Loucy (cell line): ENCODE results near the gene TRANK1.

ENCODE experiments used
- H2AFZ ChIP-seq: fragments of 200-600 bp; sonication (generic); 2 replicates; pipeline ENCODE4 v1.6.0; 2016; ENCODE audit warnings: antibody characterized with exemption, mild to moderate bottlenecking, low read length, moderate library complexity
- H3F3A ChIP-seq: fragments of 200-600 bp; 2 replicates; pipeline ENCODE4 v1.6.0; 2016; ENCODE audit warnings: antibody characterized with exemption, low read depth, mild to moderate bottlenecking
- H3K27me3 ChIP-seq: fragments of 200-600 bp; sonication (generic); 2 replicates; pipeline ENCODE4 v1.6.1; 2014; ENCODE audit warnings: low read length, mild to moderate bottlenecking; ENCODE audit not compliant: insufficient read depth, poor library complexity, severe bottlenecking
- H3K36me3 ChIP-seq: fragments of 200-600 bp; sonication (generic); 2 replicates; pipeline ENCODE4 v1.6.1; 2016; ENCODE audit warnings: low read length; ENCODE audit not compliant: insufficient read depth
- H3K4me1 ChIP-seq: fragments of 200-600 bp; sonication (generic); 2 replicates; pipeline ENCODE4 v1.5.1; 2014; ENCODE audit warnings: low read length, mild to moderate bottlenecking; ENCODE audit not compliant: insufficient read depth, poor library complexity, severe bottlenecking
- H3K4me2 ChIP-seq: fragments of 200-600 bp; sonication (generic); 2 replicates; pipeline ENCODE4 v1.6.0; 2014; ENCODE audit warnings: antibody characterized with exemption, low read length, low read depth, mild to moderate bottlenecking; ENCODE audit not compliant: poor library complexity, severe bottlenecking
- H3K4me3 ChIP-seq: fragments of 200-600 bp; sonication (generic); 2 replicates; pipeline ENCODE4 v1.5.1; 2014; ENCODE audit warnings: low read length, mild to moderate bottlenecking, mixed read lengths; ENCODE audit not compliant: poor library complexity, severe bottlenecking
- H3K79me2 ChIP-seq: fragments of 200-600 bp; sonication (generic); 2 replicates; pipeline ENCODE4 v1.6.1; 2014; ENCODE audit warnings: low read length; ENCODE audit not compliant: insufficient read depth
- H3K9ac ChIP-seq: fragments of 200-600 bp; sonication (generic); 2 replicates; pipeline ENCODE4 v1.6.0; 2014; ENCODE audit warnings: mild to moderate bottlenecking, low read depth, low read length, moderate library complexity; ENCODE audit not compliant: poor library complexity, severe bottlenecking
- H3K9me2 ChIP-seq: fragments of 200-600 bp; sonication (generic); replicated peaks from 2 replicates; pipeline ENCODE4 v1.6.1; 2016; ENCODE audit warnings: low read depth, low read length, mixed read lengths
- H3K9me3 ChIP-seq: fragments of 200-600 bp; sonication (generic); 2 replicates; pipeline ENCODE4 v1.6.1; 2014; ENCODE audit warnings: mild to moderate bottlenecking, antibody characterized with exemption, low read length, low read depth; ENCODE audit not compliant: insufficient read depth
- H4K20me1 ChIP-seq: fragments of 200-600 bp; sonication (generic); 2 replicates; pipeline ENCODE4 v1.6.0; 2014; ENCODE audit warnings: antibody characterized with exemption, low read length, mild to moderate bottlenecking; ENCODE audit not compliant: insufficient read depth, poor library complexity, severe bottlenecking
- CTCF ChIP-seq: fragments of 200-600 bp; sonication (generic); conservative IDR thresholded peaks from 2 replicates; pipeline ENCODE4 v1.5.1; 2014; ENCODE audit warnings: mild to moderate bottlenecking, antibody characterized with exemption, low read length
- EZH2phosphoT487 ChIP-seq: fragments of 200-600 bp; IDR thresholded peaks from 2 replicates; pipeline ENCODE4 v1.6.1; 2018; ENCODE audit warnings: antibody characterized with exemption, mild to moderate bottlenecking, moderate library complexity, borderline replicate concordance

TRANK1 gene

GRCh38 chr3:36944641-36945270 is at the start of gene TRANK1:
Gene TRANK1, minus strand, starts transcription at chr3:36945054. Its CDS starts 245 bp downstream, at chr3:36944809.
- H3K9ac ChIP-seq, result peak within 1 kb of the TSS; percentile 81
- H3K4me3 ChIP-seq, result peak within 1 kb of the TSS; percentile 73
- H2AFZ ChIP-seq, result peak within 1 kb of the TSS; percentile 95
- H4K20me1 ChIP-seq, result no peaks in the 10 kb centered on the region
- peaks cover 5% of the 10 kb centered on the region for H3K27me3 ChIP-seq
- TF ChIP-seq CTCF, result no peak
- TF ChIP-seq EZH2phosphoT487, result no peak
- H3K9me3 ChIP-seq, result no peaks in the 10 kb centered on the region; the same call in 1 of the 2 replicates
- H3F3A ChIP-seq, result no peaks in the 10 kb centered on the region
- H3K9me2 ChIP-seq, result no peaks in the 10 kb centered on the region
- H3K36me3 ChIP-seq, result no peaks in the 10 kb centered on the region
- H3K79me2 ChIP-seq, result no peaks in the 10 kb centered on the region
- peak within 1 kb of the TSS; percentile 79 for H3K4me2 ChIP-seq
- H3K4me1 ChIP-seq, result peaks cover 6% of the 10 kb centered on the region

- no peaks in the 10 kb centered on the region for H3K9me3 ChIP-seq
- peaks cover 89% of the 10 kb centered on the region for H3K79me2 ChIP-seq
- peak within 1 kb of the TSS; percentile 94 for H3K4me3 ChIP-seq
- no peaks in the 10 kb centered on the region for H3F3A ChIP-seq
- peaks cover 55% of the 10 kb centered on the region for H3K4me1 ChIP-seq
- no peaks in the 10 kb centered on the region for H3K27me3 ChIP-seq
- peak within 1 kb of the TSS; percentile 98 for H3K4me2 ChIP-seq
- H3K9me2 ChIP-seq, result no peaks in the 10 kb centered on the region
- H2AFZ ChIP-seq, result peak within 1 kb of the TSS; percentile 93
- peaks cover 40% of the 10 kb centered on the region for H4K20me1 ChIP-seq
- peak within 1 kb of the TSS; percentile 98 for H3K9ac ChIP-seq
- no peak for TF ChIP-seq EZH2phosphoT487
- TF ChIP-seq CTCF, result no peak
- peaks cover 20% of the 10 kb centered on the region; the same call in 1 of the 2 replicates for H3K36me3 ChIP-seq
Observed at GRCh38 chr3:36993326-36994283, 48.8 kb upstream of the TRANK1 start, which contains the start of gene MLH1. Gene MLH1, plus strand, starts transcription at chr3:36993518. Its CDS starts 30 bp downstream, at chr3:36993548.

GRCh38 chr3:36992806-36993325 is 48.0 kb upstream of the TRANK1 start, which contains the start of gene EPM2AIP1:
Gene EPM2AIP1, minus strand, starts transcription at chr3:36993131. Its CDS starts 54 bp downstream, at chr3:36993077.
- peaks cover 89% of the 10 kb centered on the region for H3K79me2 ChIP-seq
- peaks cover 13% of the 10 kb centered on the region; the same call in 1 of the 2 replicates for H3K36me3 ChIP-seq
- no peaks in the 10 kb centered on the region for H3K9me2 ChIP-seq
- peak within 1 kb of the TSS; percentile 98 for H3K4me2 ChIP-seq
- peaks cover 62% of the 10 kb centered on the region for H3K4me1 ChIP-seq
- H4K20me1 ChIP-seq, result peaks cover 48% of the 10 kb centered on the region
- peak within 1 kb of the TSS; percentile 93 for H2AFZ ChIP-seq
- H3K9me3 ChIP-seq, result no peaks in the 10 kb centered on the region
- H3K27me3 ChIP-seq, result no peaks in the 10 kb centered on the region
- TF ChIP-seq CTCF (peak; percentile 40; the same call in 1 of the 2 replicates), EZH2phosphoT487 (no peak)
- peak within 1 kb of the TSS; percentile 94 for H3K4me3 ChIP-seq
- H3K9ac ChIP-seq, result peak within 1 kb of the TSS; percentile 98
- H3F3A ChIP-seq, result no peaks in the 10 kb centered on the region
